GM21576 (cell line): ENCODE results near the gene FGD4.
"Not testable (repeated sequence)": the region's sequence is repeated elsewhere in the genome, so short reads cannot be mapped to it uniquely, and the experiment has no call there.

Experiments used
- ATAC-seq: cut with Tn5 transposase; IDR thresholded peaks from one replicate; pipeline ENCODE4 v1.9.1; 2021; ENCODE audit warnings: mild to moderate bottlenecking, moderate library complexity; ENCODE audit not compliant: unreplicated experiment

The FGD4 gene

DNA sequence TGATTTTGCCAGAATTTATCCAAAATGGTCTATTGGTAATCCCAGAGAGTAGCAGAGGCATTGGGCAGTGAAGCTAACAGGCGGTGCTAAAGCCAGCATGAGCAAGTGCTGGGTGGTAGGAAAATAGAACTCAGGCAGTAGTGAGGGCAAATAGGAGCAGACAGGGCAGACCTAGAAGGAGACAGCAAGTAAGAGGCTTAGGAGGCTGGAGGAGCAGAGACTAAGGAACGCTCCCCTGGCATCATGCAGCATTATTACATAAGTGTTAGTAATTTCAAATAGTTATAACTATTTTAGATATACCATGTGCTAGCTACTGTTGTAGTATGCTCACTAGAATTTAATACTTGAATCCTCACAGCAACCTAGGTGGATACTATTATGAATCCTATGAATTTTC is 151.7 kb downstream of the FGD4 start:
- ATAC-seq = no peak

DNA sequence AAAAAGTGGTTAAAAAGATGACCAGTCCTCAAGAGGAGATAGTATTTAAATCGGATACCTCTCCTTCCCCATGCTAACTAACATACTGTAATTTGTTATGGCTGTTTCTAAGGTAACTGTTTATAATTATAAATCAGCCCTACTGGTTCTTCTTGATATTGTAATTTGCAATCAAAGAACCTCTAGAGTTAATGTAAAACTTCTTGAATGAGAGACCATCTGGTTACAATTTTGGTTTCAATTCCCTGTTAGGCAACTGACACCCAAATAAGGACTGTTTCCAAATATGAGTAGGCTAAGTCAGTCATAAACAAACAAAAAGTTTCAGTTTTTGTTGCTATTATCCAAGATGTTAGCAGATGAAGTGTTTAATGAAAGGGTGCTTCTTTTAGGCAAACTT is 159.5 kb downstream of the FGD4 start:
- ATAC-seq = peak; percentile 96

DNA sequence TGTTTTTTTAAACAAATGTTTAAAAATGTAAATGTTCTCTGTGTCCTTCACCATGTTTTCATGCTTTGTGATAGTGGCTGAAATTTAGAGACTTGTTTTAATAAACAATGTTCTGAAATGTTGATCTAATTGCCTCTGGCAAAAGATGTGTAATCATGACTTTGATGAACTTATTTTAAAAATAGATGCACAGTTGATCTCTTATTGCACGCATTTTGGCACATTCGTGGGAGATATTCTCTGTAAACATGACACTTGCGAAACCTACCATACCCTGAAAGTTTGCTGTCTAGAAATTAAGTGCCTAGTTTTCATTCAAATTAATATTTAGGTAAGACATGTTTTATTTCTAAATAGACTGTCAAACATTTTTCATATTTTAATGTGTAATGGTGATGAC is 160.1 kb downstream of the FGD4 start:
- ATAC-seq = peak; percentile 4

DNA sequence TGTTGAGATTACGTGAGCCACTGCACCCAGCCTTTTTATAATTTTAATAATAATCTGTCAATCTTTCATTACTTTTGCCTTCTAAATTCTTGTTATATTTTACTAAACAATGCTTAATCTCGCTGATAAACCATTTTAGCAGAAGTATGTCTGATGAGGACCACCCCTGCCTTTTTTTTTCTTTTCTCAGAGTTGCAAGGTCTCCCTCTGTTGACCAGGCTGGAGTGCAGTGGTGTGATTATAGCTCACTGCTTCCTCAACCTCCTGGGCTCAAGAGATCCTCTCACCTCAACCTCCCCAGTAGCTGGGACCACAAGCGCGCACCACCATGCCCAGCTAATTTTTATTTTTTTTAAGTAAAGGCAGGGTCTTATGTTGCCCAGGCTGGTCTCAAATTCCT is 161.2 kb downstream of the FGD4 start:
- ATAC-seq = no peak

DNA sequence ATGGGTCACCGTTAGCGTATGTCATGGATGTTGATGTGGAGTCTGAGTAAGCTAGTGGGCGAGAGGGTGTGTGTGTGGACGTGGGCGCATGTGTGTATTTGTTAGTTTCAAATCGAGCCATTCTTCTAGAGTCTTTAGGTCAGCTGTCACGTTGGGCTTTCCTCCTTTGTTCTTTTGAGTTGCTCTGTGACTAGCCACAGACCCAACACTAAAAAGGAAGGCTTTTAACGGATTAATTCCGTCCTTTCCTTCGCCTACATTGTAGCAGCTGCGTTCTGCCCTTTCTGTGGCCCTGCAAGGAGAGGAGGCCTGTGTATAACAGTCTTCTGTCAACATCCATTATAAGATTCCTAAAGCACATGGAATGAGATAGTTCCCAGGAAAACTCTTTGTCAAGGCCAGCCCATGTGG is 162.6 kb downstream of the FGD4 start:
- no peak for ATAC-seq

DNA sequence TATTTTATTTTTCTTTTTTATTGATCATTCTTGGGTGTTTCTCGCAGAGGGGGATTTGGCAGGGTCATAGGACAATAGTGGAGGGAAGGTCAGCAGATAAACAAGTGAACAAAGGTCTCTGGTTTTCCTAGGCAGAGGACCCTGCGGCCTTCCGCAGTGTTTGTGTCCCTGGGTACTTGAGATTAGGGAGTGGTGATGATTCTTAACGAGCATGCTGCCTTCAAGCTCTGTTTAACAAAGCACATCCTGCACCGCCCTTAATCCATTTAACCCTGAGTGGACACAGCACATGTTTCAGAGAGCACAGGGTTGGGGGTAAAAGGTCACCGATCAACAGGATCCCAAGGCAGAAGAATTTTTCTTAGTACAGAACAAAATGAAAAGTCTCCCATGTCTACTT is 163.1 kb downstream of the FGD4 start:
- not testable (repeated sequence) for ATAC-seq

DNA sequence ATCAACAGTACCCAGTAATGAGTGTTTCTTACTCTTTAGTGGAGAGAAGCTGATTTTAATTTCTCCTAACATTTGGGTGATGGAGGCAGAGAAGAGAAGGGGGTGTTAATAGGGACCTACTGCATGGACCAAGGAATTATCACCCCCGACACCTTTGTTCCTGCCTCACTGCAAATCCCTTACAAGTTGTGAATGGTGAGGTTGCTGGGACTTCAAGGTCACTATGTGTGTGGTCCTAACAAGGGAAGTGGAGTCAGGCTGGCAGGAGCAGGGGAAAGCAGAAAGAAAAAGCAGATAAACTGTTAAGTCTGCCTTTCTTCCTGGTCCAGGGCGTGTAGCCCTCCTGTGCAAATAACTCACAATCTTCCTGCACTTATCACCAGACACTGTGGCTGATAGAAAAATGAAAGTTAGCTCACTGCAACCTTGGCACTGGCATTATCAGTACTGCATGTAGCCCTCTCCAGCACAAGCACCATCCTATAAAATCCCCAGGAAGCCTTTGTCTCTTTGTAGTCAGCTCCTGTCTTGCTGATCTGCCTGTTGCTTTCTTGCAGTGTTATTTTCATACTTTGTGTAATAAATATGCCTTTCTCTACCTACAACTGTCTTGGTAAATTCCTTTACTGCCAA is 167.4 kb downstream of the FGD4 start:
- ATAC-seq = no peak

DNA sequence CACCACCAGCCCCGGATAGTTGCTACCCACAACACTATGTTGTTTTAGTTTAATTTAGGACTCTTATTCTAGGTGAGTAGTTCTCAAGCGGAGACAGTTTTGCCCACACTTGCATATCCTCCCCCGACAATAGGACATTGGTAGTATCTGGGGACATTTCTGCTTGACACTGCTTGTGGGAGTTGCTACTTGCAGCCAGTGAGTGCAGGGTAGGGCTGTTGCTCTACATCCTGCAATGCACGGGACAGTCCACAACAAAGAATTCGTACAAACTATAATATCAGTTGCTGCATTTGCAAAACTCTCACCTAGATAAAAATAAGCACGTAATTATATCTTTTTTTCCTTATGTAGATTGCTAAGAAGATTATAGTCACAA is 167.9 kb downstream of the FGD4 start:
- ATAC-seq = no peak

DNA sequence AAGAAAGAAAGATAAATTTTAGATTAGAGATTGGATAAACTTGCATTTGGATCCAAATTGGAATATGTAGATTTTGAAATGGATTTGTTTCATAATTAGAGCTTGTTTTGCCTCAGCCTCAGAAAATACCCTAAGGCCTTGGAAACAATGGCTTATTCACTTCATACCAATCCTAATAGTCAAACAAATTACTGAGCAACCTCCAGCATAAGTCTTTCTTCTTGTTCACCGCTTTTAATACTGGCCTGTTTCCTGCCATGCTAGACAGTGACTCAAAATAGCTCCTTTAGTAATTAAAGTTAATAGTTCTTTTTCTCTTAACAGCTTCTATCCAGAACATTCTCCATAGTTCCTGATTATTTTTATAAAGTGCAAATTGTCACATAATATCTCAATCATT is 168.9 kb downstream of the FGD4 start:
- ATAC-seq = no peak

DNA sequence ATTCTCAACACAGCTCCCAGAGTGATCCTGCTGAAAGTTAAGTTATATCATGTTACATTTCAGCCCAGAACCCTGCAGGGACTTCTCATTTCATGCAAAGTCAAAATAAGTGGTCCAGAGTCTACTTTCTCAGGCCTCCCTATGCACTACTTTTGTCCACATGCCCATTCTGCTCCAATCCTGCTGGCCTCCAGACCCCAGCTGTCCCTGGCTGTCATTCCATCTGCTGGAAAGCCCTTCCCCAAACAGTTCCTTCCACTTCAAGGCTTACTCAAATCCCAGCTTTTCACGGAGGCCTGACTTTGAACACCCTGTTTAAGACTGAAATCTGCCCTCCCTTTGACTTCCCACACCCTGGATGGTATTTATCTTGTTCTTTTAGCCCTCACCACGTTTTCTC is 169.9 kb downstream of the FGD4 start:
- ATAC-seq = no peak

DNA sequence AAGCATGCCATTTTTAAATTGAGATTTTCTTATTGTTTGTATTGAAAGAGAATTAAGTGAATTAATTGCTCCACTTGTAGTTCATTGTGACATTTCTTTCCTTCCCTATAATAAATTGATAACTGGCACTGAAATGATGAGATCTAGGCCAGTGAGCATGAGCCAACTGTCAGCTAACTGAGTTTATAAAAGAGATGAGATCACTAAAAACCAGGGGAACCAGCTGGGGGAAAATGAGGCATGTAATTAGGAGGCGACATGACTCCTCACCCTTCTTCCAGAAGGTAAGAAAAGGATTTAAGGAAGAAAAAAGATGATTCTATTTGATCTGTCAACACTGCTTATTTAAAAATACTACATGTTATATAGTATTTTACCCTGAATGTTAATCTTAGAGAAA is 175.2 kb downstream of the FGD4 start:
- no peak for ATAC-seq

DNA sequence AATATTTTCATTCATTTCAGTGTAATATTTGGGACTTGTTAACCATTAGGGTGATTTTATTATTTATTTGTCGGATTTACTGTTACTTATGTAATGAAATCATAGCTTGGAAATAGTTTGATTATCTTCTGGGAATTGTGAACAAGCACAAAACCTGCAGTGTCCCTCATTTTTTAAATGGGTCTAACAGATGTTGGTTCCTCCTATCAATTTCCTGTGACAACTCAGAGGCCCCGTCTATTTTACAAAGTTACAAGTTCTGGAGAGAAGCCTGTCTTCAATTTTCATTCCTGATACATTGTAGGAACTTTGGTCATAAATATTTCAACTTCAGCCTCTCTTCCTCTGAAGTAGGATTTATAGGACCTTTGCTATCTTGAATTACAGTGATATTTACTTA is 178.0 kb downstream of the FGD4 start:
- ATAC-seq = no peak

DNA sequence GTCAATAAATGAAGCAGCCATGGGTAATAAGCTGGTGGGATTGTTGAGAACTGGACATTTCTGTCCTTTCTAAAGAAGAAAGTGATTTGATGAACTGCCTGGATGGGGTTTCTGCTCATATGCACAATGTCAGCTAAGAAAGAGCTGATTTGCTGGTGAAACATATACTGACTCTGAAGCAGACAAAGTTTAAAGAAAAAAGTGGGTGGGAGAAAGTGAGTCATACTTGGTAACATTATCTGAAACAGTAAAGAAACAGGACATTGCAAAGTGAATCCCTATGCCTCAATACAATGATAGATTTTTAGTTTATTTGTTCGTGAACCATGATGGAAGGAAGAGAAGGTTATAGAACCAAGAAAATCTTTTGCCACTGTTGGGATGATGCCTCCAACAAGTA is 184.2 kb downstream of the FGD4 start:
- ATAC-seq = no peak

DNA sequence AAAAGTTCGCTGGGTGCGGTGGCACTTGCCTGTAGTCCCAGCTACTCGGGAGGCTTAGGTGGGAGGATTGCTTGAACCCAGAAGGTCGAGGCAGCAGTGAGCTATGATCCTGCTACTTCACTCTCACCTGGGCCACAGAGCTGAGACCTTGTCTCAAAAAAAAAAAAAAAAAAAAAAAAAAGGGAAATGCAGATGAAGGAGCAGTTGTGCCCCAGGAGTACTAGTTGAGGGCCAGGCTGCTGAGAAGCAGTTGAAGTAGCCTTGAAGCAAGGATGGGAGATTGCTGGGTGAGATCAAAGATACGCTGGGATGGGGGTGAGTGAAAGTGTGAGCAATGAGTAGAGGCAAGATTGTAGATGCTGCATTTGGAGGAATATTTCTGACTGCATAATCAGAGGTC is 186.3 kb downstream of the FGD4 start:
- no peak for ATAC-seq

DNA sequence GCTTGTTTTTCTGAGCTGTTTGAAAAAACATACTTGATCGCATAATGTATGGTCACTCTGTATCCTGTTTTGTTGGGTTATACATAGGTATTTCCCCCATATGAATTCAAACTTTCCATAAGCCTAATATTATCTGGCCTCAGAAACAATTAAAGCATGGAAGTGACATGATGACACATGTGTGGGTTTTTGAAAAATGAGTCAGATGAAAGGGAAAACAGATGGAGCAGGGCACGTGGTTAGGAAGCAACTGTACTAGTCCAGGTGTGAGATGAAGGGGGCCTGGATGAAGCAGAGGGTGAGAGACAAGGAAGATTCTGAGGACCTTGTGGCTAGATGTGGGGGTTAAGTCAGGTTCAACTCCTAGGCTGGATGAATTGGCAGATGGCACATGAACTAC is 187.0 kb downstream of the FGD4 start:
- ATAC-seq = no peak

DNA sequence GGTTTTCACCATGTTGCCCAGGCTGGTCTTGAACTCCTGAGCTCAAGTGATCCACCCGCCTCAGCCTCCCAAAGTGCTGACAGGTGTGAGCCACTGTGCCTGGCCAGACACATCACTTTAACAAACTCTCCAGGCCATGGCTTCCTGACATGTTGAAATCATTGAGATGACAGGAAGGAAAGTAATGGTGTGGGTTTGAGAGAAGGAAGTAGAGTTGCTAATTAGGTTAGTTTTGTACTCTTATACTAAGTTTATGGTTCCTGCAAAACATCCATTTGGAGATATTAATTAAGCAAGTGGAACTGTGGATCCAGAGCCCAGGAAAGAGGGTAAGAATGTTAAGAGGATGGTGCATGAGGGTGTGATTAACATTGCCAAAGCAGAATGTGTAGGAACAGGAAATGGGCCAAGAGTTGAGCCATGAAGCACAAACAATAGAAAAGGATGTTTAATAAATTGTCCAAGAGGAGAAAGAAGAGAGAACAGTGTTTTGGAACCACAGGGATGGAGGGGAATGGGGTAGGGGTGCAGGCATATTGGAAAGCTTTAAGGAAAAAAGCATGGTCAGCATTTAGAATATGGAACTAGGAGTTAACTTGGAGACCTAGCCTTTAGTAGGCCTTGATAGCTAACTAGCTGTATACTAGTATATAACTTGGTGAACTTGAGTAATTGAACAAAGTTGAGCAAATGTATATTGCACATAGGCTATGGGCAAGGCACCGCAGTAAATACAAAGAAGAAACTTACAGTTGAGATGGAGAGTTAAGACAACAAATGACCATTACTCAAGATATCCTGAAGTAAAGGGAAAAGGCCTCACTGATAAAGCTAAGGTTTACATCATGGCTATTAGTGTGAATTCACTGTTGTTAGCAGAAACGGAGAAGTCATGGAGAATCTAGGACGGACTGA is 188.5 kb downstream of the FGD4 start:
- ATAC-seq = no peak

DNA sequence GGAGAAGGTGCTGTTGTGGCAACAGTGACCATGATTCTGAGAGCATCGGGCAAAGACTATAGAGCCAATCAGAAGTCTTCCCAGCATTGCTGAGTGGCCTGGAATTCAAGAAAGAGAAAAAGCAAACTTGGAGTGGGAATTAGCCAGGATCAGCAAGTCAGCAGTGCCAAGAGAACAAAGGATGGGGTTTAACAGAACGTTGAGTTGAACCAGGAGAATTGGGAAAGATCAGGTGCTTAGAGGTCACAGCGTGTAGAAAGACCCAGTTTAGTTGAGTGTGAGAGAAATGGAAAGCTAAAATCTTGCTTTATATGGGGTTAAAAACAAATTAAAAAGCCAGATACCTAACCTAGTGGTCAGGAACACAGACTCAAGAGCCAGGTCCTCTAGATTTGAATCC is 189.2 kb downstream of the FGD4 start:
- ATAC-seq = no peak

DNA sequence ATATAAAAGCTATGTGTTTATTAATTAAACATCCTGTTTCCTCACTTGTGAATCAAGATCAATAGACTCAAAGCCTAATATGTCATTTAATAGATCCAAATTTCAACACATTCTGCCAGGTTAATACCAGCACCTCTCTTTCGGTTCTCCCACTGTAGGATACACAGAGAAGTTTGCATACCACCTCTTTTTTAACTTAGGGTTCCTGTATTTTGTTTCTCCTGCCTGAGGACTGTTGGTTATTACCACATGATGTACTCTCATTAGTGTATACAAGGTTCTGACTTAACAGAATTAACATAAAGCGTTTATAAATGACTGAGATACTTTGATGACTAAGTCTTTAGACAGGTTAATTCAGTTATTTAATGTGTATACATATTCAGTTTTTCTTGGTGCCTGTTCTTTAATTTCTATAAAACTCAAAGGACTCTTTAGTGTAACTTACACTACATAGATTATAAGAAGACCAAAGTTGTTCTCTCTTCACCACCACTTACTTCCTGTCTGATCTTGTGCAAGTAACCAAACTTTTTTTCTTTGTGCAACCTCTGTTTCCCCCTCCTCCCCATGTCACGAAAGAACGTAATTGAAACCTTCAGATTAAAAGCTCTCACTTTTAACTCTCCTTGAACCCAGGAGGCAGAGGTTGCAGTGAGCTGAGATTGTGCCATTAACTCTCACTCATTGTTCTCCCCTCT is 190.0 kb downstream of the FGD4 start:
- ATAC-seq = peak; percentile 69

DNA sequence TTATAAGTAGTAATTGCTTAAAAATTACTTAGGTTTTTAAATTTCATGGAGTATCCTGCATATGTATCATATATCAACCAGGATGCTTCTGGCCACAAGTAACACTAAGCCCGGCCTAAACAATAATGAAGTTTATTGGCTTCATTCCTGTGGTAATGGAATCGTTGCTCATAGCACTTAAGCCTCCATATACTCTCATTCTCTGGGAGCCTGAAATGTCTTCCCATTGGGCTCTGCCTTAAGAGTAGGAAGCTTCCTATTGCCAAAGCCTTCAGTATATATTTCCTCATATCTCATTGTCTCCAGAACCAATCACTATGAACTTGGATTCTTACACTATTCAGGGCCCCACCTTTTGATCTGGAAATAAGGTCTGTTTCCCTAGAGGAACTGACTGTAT is 195.9 kb downstream of the FGD4 start:
- ATAC-seq = no peak

DNA sequence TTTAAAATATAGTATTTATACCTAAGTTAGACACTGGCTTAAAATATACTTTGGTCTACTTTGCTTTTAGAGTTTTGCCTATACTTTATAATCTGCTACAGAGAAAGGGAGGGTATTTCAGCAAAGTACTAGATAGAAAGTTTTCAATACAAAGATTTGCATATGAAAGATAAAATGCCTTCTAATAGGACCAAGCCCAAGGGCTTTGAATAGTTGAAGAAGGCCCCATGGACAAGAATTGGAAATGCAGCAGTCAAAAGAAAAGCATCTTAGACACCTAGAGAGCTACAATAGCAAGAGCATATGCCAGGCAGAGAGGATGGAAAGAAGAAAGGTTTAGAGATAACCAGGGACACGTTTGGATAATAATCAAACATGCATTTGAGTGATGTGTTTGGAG is 196.7 kb downstream of the FGD4 start:
- ATAC-seq = no peak

DNA sequence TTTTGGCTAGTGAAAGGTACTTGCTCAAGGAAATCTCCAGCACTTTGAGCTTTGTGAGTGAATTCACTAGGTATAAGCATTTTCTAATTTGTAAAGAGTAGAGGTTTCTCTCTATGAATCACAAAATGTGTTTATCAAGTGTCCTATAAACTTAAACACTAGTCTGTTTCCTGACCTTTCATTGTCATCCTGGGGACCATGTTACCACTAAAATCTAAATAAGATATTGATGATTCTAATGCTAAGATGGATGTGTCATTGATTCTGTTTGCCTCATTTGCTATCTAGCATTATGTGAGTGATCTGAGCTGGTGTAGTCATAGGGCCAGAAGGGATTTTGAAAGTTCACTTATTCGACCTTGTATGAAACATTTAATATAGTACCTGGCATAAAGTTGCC is 199.3 kb downstream of the FGD4 start:
- ATAC-seq = no peak

DNA sequence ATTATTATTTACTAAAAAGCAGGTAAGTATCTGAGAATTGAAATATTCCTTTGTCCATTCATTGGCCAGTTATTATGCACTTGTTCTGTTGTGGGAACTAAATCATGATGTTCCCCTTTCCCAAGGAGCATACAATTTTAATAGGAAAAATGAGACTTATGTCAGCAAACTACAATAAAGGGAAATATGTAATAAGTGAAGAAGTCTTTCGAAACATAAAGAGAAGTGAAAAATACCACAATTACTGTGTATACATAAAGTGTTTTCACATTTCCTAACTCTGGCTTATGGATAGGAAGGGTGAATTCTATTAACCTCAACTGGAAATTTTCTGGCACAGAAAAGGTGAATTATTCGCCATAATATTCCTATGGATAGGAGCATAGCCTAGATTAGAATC is 201.3 kb downstream of the FGD4 start:
- no peak for ATAC-seq
